A172 (cell line): ENCODE measurements around the gene CAMK2D. TPM values are rescaled to one million over a fixed set of nuclear protein-coding genes. Genes with fewer than 3 reads are reported as not detected.

Source experiments
- DNase-seq: peaks from one replicate; pipeline ENCODE4 v3.0.0-alpha.2; 2015; ENCODE audit warnings: low spot score
- total RNA-seq: library from RNA; depleted of rRNA; stranded (reverse); fragments of >200 nt; shearing (Covaris generic); gene quantifications from 2 replicates; pipeline ENCODE4 v1.2.3, GENCODE V29; 2014

CAMK2D gene
- total RNA-seq, 1 experiment from 2014 or later, result 31.2 TPM

DNA sequence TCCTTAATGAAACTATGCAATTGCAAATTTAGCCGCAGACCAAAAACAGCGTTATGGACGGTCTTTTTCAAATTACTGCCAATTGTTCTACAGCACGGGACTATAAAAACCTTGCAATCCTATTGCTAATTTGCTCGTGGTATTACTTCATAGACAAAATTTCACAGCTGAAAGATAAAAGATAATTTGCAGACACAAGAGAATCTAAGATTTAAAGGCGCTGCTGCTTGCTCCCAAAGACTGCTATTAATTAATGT, 1.4 kb upstream of the CAMK2D start:
- DNase-seq, result no peak

DNA sequence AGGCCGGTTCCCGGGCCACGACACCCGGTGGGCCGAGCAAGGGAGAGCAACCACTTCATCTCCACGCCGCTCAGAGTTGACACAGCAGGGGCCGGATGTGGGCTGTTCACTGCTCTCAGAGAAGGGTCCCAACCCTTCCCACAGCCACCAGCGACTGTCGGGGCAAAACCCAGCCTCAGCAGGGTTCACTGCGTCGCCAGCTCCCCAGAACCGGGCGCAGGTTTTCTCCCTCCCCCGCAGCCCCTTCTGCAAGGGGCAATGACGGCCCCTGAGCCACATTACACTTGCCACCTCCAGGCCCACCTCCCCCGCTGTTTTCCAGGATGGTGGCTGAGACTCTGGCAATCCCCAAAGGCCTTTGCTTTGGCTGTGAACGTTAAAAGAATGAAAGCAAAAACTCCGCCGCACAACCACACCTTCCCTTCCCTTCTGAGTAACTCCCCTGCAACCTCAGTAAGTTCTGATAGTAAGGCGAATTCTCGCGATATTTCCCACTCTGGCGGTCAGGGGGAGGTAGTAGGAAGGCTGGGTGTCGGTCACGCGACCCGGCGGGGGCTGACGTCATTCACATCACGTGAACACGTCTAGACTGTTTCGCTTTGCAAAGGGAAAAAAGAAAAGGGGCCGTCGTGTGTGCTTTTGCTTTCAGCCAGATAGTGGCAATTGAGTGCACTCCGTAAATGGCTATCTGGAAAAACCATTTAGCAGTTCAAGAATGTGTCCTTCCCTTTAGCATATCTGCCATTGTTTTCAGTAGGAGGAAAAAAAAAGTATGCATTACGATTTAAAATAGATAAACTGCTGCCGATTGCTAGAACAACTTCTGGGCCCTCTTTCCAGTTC, 869 bp upstream of the CAMK2D start:
- peak; percentile 99 for DNase-seq

DNA sequence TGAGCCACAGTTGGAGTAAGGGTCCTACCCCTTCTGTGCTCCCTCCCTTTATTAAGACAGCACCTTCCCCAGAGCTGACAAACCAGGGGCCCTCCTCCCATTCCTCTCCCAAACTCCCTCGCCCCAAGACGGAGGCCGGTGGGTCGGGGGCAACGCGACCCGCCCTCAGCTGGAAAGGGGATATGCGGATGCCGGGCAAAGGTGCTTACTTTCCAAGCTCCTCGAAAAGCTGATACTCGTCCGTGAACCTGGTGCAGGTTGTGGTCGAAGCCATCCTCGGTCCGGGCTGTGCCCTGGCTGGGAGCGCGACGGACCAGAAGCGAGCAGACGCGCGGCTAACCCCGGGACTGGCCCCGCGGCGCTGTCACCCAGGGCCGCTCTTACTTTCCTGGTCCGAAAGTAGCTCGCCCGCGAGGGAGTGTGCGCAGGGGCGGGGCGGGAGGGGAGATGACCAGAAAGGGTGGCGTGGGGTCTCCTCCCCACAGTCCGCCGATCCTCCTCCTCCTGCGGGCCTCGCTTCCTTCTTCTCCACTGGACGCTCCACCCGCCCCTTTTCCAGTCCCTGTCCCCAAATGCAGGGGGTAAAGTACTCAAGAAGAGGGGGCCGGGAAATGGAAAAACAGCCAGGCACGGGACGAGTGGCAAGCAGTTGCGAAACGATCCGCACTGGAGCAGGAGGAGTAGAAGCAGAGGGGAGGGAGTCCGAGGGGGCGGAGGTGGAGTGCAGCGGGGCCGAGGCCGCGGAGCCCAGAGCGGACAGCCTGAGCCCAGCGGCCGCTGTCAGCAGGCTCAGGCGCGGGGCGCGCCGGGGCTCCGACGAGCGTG, 531 bp downstream of the CAMK2D start:
- DNase-seq, result peak; percentile 30

DNA sequence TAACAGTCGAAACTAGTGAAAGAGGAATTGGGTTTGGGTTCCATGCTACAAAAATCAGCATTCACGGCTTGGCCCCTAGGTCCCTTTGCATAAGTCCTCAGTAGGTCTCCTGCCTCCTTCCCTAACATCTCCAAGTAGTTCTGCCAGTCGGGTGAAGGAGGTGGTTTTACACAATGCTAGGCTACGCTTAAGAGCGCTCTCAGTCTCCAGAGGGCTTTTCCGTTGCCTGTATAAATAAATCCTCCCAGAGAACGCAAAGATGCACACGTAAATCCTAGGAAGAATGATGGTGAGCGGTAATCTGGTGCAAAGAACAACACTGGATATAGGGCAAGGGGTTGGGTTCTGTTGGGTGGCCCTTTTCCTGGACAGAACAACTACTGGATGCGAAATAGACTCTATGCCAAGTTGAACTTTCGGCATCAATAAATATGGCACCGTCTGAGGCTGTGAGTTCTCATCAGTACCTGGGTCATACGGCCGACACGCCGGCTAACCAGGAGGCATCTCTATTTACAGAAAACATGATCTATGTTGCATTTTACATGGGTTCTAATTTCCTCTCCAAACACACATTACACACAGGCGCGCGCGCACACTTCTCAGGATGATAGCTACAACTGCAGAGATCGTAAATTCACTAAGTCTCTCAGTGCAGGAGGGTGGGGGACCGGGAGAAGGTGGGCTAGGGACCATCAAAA, 1.3 kb downstream of the CAMK2D start:
- peak; percentile 28 for DNase-seq

DNA sequence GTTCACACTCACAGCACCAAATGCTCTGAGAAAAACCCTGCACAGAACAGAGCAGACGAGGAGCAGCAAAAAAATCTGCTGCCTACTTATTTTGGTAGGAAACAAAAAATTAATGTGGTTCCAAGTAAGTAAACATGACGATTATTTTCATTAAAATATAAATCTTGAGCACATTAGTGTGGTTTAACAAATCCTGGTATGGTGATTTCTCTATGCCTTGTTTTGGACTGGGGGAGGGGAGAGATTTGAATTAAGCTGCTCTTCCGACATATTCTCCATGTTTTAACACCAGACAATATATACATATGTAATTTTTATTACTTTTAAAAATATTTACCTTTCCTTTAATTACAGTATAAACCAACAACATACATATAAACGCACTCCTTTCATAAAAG, 1.8 kb downstream of the CAMK2D start:
- peak; percentile 10 for DNase-seq

DNA sequence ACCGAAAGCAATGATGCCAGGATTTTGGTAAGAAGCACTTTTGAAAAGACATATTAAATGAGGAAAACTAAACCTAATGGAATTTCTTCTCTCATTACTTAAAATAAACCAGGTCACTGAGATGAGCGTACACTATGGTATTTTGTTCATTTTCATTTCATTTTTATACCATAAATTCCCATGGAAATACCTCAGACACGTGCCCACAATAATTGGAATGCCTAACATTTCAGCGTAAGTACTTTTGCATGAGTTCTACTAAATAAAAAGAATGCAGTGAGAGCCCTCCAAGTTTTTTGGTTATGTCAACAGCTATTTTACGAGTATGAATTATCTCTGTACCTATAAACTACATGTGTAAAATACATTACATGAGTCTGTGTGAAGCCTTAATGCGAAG, 3.2 kb downstream of the CAMK2D start:
- DNase-seq, result peak; percentile 21

DNA sequence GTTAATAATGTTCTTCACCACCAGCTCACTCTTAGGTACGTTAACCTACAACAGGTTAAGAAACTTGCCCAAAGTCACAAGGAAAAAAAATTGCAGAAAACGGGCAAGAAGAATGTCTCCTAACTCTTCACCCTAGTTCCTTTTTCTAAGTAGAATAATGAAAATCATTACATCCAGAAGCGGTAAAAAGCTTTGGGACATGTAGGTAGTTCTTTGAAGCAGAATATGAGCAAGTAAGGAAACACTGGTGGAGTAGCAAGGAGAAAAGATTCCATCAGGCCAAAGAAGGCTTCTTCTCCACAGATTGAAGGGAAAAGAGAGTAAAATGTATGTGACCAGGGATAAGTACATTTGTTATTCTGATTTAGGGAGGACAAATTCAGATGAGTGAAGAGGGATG, 4.1 kb downstream of the CAMK2D start:
- DNase-seq, result no peak

DNA sequence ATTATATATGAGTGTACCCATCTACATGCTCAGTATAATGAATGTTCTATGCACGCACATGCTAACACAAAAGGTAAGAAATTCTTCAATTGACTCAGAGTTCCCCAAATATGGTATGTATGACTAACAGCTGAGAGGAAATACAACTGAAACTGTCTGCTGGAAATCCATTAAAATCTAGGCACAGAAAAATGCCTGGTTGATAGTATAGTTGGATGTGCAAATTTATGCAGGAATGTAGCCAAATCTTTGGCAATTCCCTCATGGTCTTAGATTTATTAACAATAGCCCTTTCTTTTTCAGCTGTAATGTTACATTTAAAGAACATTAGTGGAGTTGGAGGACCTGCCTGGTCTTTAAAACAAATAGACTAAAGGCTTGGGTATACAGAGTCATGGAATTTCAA, 5.5 kb downstream of the CAMK2D start:
- DNase-seq, result peak; percentile 42

DNA sequence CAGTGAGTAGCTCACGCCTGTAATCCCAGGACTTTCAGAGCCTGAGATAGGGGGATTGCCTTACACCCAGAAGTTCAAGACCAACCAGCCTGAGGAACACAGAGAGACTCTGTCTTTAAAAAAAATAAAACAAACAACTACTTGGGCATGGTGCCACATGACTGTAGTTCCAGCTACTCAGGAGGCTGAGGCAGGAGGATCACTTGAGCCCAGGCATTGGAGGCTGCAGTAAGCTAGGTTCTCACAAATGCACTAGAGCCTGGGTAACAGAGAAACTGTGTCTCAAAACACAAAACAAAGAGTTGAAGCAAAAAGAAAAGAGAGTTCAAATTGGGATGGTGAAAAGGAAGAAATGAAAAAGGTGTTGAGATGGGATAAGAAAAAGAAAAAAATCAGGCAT, 10.8 kb downstream of the CAMK2D start:
- no peak for DNase-seq

DNA sequence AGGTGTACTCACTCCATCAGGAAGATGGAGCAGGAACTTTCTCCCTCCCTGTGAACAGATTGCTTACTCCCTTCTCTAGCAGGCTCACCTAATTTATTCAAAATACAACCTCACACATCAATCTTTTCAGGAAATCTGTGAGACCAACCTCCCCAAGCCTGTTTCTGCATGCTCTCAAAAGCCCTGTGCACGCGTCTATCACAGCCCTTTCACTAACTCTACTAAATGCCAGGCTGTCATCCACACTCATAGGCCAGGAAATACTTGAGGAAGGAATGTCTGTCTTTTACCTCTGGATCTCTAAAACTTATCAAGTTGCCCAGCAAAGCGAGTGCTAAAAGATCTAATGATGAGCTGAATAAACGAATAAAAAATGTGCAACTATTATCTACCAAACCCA, 11.2 kb downstream of the CAMK2D start:
- DNase-seq, result no peak

DNA sequence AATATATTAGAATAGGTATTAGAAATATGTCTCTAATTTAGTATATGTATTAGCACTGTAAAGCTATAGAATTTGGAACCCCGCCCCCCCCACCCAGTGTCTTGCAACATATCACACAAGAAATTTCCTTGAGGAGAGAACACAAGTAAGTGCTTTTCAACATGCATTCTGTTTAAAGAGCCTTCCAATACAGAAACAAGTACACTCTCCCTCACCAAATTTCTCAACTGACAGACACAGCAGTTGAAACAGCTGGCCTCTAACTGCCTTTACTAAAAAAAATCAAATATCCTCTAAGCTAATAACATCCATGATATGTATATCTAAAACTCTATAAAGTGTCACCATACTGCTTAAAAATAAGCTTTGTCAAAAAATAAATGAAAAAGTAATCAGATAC, 12.4 kb downstream of the CAMK2D start:
- DNase-seq, result no peak

DNA sequence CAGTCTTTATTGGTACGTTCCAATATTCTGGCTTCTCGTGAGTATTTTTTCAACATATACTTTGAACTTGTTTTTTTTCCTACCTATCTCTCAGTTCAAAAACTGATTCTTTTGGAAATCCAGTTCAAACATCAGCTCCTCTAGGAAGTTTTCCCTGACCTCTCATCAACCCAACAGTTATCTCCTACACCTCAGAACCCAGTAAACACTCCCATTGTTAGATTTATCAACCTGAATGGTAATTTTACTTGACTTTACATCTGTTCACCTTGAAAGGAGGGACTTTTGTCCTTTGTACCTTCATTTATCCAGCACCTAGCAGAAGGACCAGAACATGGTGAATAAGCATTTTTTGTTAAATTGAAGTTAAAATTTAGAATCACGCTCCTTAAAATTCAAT, 13.6 kb downstream of the CAMK2D start:
- no peak for DNase-seq

DNA sequence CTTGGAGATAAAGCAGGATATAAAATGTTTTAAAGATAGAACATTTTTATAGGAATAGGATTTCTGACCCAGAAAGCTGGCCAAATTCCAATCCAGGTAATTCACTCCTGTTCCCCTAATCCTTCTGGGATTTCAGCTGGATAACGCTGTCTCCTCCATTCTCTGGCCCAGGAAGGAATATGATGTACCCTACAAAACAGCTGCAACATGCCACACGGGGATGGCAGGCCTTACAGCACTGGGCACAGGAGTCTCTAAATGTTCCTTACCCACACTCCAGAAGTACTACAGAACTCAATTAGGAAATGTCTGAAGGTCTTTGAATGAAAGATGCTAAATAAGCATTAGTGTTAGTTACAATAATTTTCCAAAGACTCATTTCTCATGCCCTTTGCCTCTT, 15.8 kb downstream of the CAMK2D start:
- DNase-seq, result no peak

DNA sequence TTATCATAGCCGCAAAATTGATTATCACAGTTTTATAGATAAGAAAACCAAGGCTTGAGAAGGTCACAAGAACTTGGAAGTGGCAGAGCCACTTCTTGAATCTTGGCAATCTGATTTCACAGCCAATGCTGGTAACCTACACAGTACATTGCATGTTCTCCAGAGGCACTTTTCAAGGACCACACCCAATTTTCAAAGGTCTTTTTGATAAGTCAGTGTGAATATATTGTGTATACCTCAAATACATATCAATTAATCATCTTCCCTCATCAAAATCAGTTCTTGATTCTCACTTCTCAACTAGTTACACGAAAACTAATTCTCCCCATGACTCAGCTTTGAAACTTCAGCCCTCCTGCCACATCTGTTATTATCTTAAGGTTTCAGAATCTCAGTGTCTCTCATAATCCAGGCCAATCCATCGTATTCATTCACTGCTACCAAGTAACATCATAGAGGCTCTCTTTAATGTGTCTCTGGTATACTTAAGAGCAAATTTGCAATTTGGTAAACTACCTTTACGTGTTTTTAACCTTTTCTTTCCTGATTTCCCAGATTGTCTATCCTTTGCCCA, 16.8 kb downstream of the CAMK2D start:
- no peak for DNase-seq

DNA sequence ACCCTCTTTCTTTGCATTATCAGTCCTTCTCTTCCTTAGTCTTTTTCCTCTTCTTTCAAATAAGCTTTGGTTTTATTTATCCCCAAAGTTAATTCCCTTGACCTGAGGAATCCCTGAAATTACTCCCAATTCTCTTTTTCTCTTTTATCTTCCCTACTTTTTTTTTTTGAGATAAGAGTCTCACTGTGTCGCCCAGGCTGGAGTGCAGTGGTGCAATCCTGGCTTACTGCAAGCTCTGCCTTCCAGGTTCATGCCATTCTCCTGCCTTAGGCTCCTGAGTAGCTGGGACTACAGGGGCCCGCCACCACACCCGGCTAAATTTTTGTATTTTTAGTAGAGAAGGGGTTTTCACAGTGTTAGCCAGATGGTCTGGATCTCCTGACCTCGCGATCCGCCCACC, 17.8 kb downstream of the CAMK2D start:
- DNase-seq, result no peak

DNA sequence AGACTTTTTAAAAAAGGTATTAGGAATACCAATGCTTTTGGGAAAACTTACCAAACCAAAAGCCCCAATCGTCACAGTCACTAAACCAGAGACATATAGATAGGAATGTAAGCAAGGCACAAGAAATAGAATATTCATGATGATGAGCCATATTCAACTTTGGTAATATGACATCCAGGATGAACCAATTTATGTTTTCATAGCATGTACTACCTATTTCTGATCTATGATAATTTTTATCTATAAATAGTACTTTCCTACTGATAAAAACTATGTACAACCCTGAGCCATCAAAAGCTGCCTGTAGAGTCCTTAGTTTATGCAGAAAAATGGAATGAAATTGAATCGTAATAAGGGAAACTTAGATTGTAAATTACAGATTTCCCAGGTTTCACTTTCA, 18.9 kb downstream of the CAMK2D start:
- no peak for DNase-seq

DNA sequence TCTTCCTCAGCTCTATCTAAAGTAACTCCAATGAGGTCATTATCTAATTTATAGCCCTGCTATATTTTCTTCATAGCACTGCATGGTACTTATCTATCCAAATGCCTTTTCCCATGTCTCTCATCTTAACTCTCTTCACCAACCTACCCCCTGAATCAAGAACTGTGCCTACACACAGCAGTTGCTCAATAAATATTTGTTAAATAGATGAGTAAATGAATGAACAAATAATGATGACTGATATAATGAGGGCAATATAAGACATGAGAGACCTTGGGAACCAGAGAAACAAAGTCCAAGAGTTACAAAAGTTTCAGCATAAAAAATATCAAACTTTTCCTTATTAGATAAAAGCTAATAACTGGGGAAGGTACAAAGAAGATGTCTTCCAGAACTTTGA, 19.6 kb downstream of the CAMK2D start:
- DNase-seq, result no peak

DNA sequence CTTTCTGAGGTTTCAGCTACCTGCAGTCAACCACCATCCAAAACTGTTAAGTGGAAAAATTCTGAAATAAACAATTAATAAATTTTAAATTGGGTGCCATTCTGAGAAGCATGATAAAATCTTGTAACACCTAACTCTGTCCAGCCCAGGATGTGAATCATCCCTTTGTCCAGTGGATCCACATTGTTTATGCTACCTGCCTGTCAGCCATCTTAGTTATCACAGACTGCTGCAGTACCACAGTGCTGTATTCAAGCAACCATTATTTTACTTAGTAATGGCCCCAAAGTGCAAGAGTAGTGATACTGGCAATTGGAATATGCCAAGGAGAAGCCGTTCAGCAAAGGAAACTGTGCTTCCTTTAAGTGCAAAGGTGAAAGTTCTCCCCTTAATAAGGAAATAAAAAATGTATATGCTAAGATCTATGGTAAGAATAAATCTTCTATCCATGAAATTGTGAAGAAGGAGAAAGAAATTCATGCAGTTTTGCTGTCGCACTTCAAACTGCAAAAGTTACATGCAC, 20.6 kb downstream of the CAMK2D start:
- DNase-seq, result peak; percentile 18

DNA sequence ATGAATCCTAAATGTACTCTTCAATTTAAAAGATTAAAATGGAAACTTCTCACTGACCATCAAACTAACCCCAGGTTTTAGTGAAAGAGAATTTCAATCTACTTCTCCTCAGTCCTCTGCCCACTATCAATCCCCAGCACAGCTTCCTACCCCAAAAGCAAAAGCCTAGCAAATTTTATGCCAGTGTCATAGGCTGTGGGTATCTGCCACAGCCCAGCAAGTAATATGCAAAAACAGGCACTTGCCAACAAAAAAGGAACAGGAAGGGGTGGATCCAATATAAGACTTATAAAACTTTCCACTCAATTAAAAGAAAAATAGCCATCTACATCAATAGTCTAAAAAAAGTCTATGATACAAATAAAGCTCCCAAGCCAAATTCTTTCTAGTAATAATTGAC, 22.3 kb downstream of the CAMK2D start:
- DNase-seq, result no peak

DNA sequence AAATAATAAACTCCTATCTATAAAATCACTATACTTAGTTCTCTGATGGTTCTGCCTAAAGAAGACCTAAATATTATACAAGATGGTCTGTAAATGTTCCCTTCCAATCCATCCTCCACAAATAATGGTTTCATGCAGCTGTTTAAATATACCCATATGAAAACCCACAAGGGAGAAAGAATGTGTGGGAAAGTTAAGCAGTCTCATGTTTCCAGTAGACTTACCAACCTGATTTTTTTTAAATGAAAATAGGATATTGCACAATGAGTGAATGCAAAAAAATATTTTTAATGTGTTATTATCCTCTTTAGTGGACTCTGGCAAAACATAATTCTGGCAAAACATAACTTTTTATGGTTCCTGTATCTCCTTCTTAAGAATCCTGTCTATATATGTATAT, 23.3 kb downstream of the CAMK2D start:
- DNase-seq, result no peak

DNA sequence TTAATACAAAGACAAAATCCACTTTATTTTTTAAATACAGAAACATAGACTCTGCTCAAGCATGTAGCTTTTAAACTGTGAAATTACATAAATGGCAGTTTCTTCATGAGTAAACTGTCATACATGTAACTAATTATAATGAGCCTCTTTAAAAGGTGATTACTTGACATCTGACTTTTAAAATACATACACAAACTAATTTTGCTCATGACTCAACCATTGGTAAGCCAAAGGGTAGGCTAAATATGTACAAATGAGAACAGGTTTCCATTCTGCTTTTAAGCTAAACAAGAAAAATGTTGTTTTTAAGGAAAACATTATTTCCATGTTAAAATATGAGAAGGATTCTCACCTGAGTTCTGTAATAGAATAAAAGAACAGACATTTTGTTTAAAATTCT, 27.9 kb downstream of the CAMK2D start:
- no peak for DNase-seq

DNA sequence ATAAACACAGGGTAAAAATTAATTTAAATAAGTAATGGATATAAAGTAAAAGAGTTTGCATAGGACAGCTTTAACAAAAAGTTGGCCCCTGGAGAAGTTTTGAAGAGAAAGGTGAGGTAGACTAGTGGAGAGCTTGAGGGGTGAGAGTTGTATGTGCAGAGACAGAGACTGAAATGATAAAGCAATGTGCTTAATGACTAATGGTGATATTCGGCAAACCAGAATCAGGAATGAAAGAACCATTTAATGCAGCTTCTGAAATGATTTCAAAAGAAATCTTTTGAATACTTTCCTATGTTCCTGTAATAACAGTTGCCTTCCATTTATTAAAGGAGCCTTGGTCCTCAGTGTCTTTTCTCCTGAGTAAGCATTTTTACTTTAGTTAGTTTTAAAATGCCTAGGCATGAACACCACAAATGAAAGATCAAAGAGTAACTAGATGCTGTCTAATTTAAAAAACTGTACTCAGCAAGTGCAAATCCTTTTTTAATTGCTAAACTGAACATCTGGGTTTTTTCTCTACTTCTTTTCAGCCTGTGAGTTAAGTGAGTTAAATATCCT, 28.5 kb downstream of the CAMK2D start:
- no peak for DNase-seq
